B cell (primary cell): Measurements from ENCODE around the gene PIGZ. TPM values are rescaled to one million over a fixed set of nuclear protein-coding genes. Genes with fewer than 3 reads are reported as not detected.

Experiments
- ATAC-seq: fragments of 200-7000 bp; cut with Tn5 transposase; one replicate; pipeline ENCODE4 v1.10.0; 2021; ENCODE audit warnings: low read depth, mild to moderate bottlenecking, moderate number of reproducible peaks, moderate library complexity
- CTCF ChIA-PET: fragments of 350-600 bp; sonication (Branson Sonifier 250); formaldehyde crosslinking; loops from one replicate; lab custom pipeline; 2021; ENCODE audit warnings: antibody characterized with exemption, inconsistent platforms; lab: Charles Lee
- POLR2A ChIA-PET: fragments of 350-600 bp; sonication (Branson Sonifier 250); formaldehyde crosslinking; loops from one replicate; lab custom pipeline; 2021; ENCODE audit warnings: antibody characterized with exemption; lab: Charles Lee
- DNase-seq: peaks from one replicate; pipeline ENCODE4 v3.0.0; 2013
- H2AFZ ChIP-seq: 2 replicates; pipeline ENCODE4 v1.6.1; 2012; ENCODE audit warnings: mild to moderate bottlenecking, low read depth, low read length; ENCODE audit not compliant: insufficient read depth, poor library complexity, severe bottlenecking
- H3K27ac ChIP-seq, 2 donors: 1 replicate in 1 of 2; 2 replicates in 1 of 2; pipeline ENCODE4 v1.5.1; 2012 to 2013; ENCODE audit warnings: low read length in 2 of 2, mild to moderate bottlenecking in 2 of 2, moderate library complexity in 1 of 2
- H3K27me3 ChIP-seq, 4 experiments: fragments of 200-600 bp in 1 of 4; sonication (generic) in 1 of 4; replicated peaks in 1 of 4; 1 replicate in 2 of 4; 2 replicates in 2 of 4; pipeline versions ENCODE4 v1.6.1 to v1.7.0; 2013 to 2016; ENCODE audit warnings: low read length in 3 of 4, mild to moderate bottlenecking in 2 of 4, mixed read lengths in 1 of 4, moderate library complexity in 1 of 4; ENCODE audit not compliant: insufficient read depth in 4 of 4, control insufficient read depth in 3 of 4; ENCODE audit errors: control extremely low read depth in 1 of 4
- H3K36me3 ChIP-seq, 2 experiments: replicated peaks in 1 of 2; 1 replicate in 1 of 2; 2 replicates in 1 of 2; pipeline versions ENCODE4 v1.6.1 to v1.7.1; 2013; ENCODE audit warnings: low read length in 1 of 2; ENCODE audit not compliant: insufficient read depth in 2 of 2, control insufficient read depth in 1 of 2; ENCODE audit errors: control extremely low read depth in 1 of 2, extremely low read depth in 1 of 2
- H3K4me1 ChIP-seq, 2 donors: fragments of 200-600 bp in 1 of 2; sonication (generic) in 1 of 2; 1 replicate in 1 of 2; 2 replicates in 1 of 2; pipeline versions ENCODE4 v1.5.1 to v1.6.1; 2013 to 2017; ENCODE audit warnings: low read length in 2 of 2; ENCODE audit not compliant: control insufficient read depth in 2 of 2, insufficient read depth in 2 of 2
- H3K4me2 ChIP-seq: replicated peaks from 2 replicates; pipeline ENCODE3; 2012; ENCODE audit warnings: mild to moderate bottlenecking, low read depth, low read length; ENCODE audit not compliant: poor library complexity, severe bottlenecking
- H3K4me3 ChIP-seq, 5 experiments: fragments of 200-600 bp in 1 of 5; sonication (generic) in 1 of 5; 1 replicate in 3 of 5; 2 replicates in 2 of 5; pipeline versions ENCODE4 v1.5.1 to v1.7.0; 2011 to 2016; ENCODE audit warnings: low read length in 4 of 5, mild to moderate bottlenecking in 4 of 5, low read depth in 2 of 5, control low read depth in 1 of 5, moderate library complexity in 1 of 5; ENCODE audit not compliant: insufficient read depth in 1 of 5; ENCODE audit errors: control extremely low read depth in 1 of 5, extremely low read depth in 1 of 5
- H3K79me2 ChIP-seq: fragments of 200-600 bp; sonication (generic); one replicate; pipeline ENCODE4 v1.6.0; 2016; ENCODE audit warnings: low read length; ENCODE audit not compliant: control insufficient read depth, insufficient read depth
- H3K9ac ChIP-seq: fragments of 200-600 bp; sonication (generic); 2 replicates; pipeline ENCODE4 v1.6.1; 2017; ENCODE audit warnings: mild to moderate bottlenecking, low read length, moderate library complexity
- H3K9me3 ChIP-seq, 3 donors: one replicate each; pipeline versions ENCODE4 v1.6.1 to v1.7.1; 2013; ENCODE audit warnings: low read length in 2 of 3; ENCODE audit not compliant: control insufficient read depth in 2 of 3, insufficient read depth in 1 of 3; ENCODE audit errors: control extremely low read depth in 1 of 3
- H4K20me1 ChIP-seq: 2 replicates; pipeline ENCODE4 v1.6.0; 2012; ENCODE audit warnings: mild to moderate bottlenecking, low read length; ENCODE audit not compliant: insufficient read depth, control insufficient read depth, poor library complexity, severe bottlenecking
- H3K27ac Mint-ChIP-seq: one replicate; pipeline ENCODE4 v1.8.0; 2021; ENCODE audit warnings: mixed read lengths
- H3K27me3 Mint-ChIP-seq: one replicate; pipeline ENCODE4 v1.8.0; 2021; ENCODE audit warnings: mixed read lengths
- H3K4me1 Mint-ChIP-seq: one replicate; pipeline ENCODE4 v1.8.0; 2021; ENCODE audit warnings: mixed read lengths
- H3K4me3 Mint-ChIP-seq: one replicate; pipeline ENCODE4 v1.8.0; 2021; ENCODE audit warnings: mixed read lengths
- H3K9me3 Mint-ChIP-seq: one replicate; pipeline ENCODE4 v1.8.0; 2022; ENCODE audit warnings: mixed read lengths; ENCODE audit not compliant: insufficient read depth
- CTCF ChIP-seq: fragments of 200-600 bp; IDR thresholded peaks from one replicate; pipeline ENCODE4 v1.8.0; 2022; ENCODE audit warnings: antibody characterized with exemption, mild to moderate bottlenecking
- EZH2 ChIP-seq: IDR thresholded peaks from 2 replicates; pipeline ENCODE4 v1.6.1; 2012; ENCODE audit warnings: borderline replicate concordance, low read depth, mild to moderate bottlenecking, moderate library complexity, low read length; ENCODE audit not compliant: insufficient read depth, poor library complexity, severe bottlenecking
- WGBS: methylation state at CpG from one replicate; pipeline ENCODE4 v1.1.5; 2013; ENCODE audit warnings: missing lambda C conversion rate; ENCODE audit not compliant: insufficient coverage; 5-methylcytosine and 5-hydroxymethylcytosine counted together
- intact Hi-C: fragments of 100-400 bp; cut with micrococcal nuclease; formaldehyde crosslinking; loops from one replicate; pipeline ENCODE4 v1.10.0; 2022
- polyA plus RNA-seq: library from polyadenylated mRNA; depleted of rRNA; stranded (reverse); fragments of >200 nt; gene quantifications from 2 replicates; pipeline ENCODE4 v1.2.3, GENCODE V29; 2012
- total RNA-seq, 2 donors: library from RNA; stranded (reverse); fragments of 120-200 nt in 1 of 2; gene quantifications; 1 replicate in 1 of 2; 2 replicates in 1 of 2; pipeline versions ENCODE4 v1.2.3 to v1.2.4, GENCODE V29; 2013 to 2022

PIGZ gene
- total and polyA plus RNA-seq, 2 donors (not counting 1 experiment from before 2014, with no cell fraction given), result 2.2 to 3.9 TPM

- Histone ChIP-seq H2AFZ (peak overlapping the region; percentile 90), H3K4me3 (peak overlapping the region; percentile 46 to 82 (median 68)), H3K9me3 (no peaks in the 10 kb centered on the region), H3K27ac (no peak overlapping the region), H3K36me3 (no peaks in the 10 kb centered on the region), H3K9ac (peak overlapping the region; percentile 76), H3K79me2 (no peaks in the 10 kb centered on the region), H3K27me3 (peaks cover 0 to 4% (median 1%) of the 10 kb centered on the region in 4 experiments), H3K4me1 (peaks cover 5 to 11% of the 10 kb centered on the region in 2 donors), H3K4me2 (peak overlapping the region; percentile 98), H4K20me1 (no peaks in the 10 kb centered on the region)
- under 1% methylated on average over 72 of the region's 72 CpGs for WGBS
- H3K27ac Mint-ChIP-seq, result peak overlapping the region; percentile 50
- DNase-seq, result peak; percentile 75
- peaks cover 19% of the 10 kb centered on the region for H3K4me1 Mint-ChIP-seq
- H3K27me3 Mint-ChIP-seq, result peaks cover 5% of the 10 kb centered on the region
- H3K9me3 Mint-ChIP-seq, result no peaks in the 10 kb centered on the region
- POLR2A ChIA-PET, result interaction anchor here (1.0 to 1.7 kb wide), 2 partner anchors 27 to 131 kb away, joined by 5 to 8 read pairs; partner anchors contain the start of gene NCBP2
- intact Hi-C loops, result loop anchor here (1.0 to 2.0 kb wide), 3 partner anchors 26 to 257 kb away; partner anchors contain the start of genes CEP19, NCBP2, PIGX and SENP5
- TF ChIP-seq EZH2, result no peak
- no peak for TF ChIP-seq CTCF
- CTCF ChIA-PET, result interaction anchor here (0.7 to 5.4 kb wide), 20 partner anchors 8 to 440 kb away, joined by 3 to 66 read pairs (median 4); partner anchors contain the start of genes NCBP2 and SENP5
- ATAC-seq, result peak; percentile 49
- H3K4me3 Mint-ChIP-seq, result peak overlapping the region; percentile 87
These were observed 564 bp upstream of the PIGZ start for GRCh38 chr3:196969134-196969659.
